Renal cortex interstitium (tissue), 11 donors: ENCODE measurements around the gene ENTR1. TPM values are rescaled to one million over a fixed set of nuclear protein-coding genes. Genes with fewer than 3 reads are reported as not detected.

Experiments used
- DNase-seq, 11 donors: peaks; one replicate each; pipeline ENCODE4 v3.0.0-alpha.2; 2013; ENCODE audit warnings: low read depth in 9 of 11, low spot score in 4 of 11; ENCODE audit errors: extremely low read depth in 1 of 11
- polyA plus RNA-seq, 3 donors: library from polyadenylated mRNA; unstranded; fragments of 120-200 nt; gene quantifications; one replicate each; pipeline ENCODE4 v1.2.1, GENCODE V29; 2013; ENCODE audit not compliant: insufficient read length in 3 of 3

Gene ENTR1
- polyA plus RNA-seq, 3 donors: 45.3 to 60.6 (median 48.1) TPM

DNA sequence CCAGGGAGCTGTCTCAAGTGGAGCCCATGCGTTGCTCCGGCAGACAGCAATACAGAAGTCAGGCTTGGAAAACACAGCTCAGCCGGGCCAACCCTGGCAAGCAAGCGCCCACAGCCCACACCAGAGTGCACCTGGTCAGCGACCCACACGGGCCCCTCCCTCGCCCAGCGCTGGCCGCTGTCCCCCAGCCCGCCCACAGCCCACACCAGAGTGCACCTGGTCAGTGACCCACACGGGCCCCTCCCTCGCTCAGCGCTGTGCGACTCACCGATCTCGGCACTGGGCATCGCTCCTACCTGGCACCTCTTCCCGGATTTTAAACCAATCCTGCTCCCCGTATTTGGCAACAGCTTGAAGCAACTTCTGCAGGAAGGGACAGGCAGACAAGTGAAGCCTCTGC, 23.2 kb downstream of the ENTR1 start:
- no peak for DNase-seq

GRCh38 chr9:136386018-136386417, 24.4 kb downstream of the ENTR1 start:
- no peak for DNase-seq

GRCh38 chr9:136385015-136385414, 25.4 kb downstream of the ENTR1 start:
- no peak for DNase-seq

GRCh38 chr9:136383436-136383835, 27.0 kb downstream of the ENTR1 start:
- no peak for DNase-seq

GRCh38 chr9:136381966-136382513, 28.4 kb downstream of the ENTR1 start:
- DNase-seq: no peak

GRCh38 chr9:136381311-136381710, 29.1 kb downstream of the ENTR1 start:
- DNase-seq: no peak

DNA sequence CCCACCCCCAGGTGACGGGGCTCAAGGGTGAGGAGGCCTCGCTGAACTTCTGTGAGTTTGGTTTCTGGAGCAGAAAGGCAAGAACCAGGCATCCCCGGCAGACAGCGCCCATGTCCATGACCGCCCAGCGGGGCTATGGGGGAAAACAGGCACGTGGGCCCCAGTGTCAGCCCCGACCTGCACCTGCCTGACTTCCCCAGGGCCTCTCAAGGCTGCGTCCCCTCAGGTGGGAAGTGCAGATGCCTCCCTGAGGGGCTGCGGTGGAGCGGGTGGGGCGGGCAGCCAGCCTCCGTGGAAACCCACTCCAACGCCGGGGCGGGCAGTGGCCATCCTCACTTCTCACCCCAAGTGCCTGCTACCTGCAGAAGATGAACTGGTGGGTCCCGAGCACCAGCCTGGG, 30.0 kb downstream of the ENTR1 start:
- DNase-seq: no peak

DNA sequence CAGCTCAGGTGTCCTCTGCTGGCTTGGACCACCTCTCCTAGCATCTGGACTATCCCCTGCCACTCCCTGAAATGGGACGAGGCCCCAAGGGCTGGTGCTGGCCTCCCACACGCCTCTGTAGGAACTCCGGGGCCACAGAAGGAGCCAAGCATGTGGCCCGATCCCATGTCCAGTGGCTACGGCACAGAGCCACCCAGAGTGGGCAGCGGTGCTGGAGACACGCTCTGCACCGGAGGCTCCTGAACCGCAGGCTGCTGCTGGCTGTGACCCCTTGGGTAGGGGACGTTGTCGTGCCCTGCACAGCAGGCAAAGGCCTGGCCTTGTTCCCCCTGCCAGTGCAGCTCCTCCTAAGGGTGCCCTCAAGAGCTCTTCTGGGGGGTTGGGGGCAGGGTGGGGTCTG, 30.5 kb downstream of the ENTR1 start:
- no peak for DNase-seq

DNA sequence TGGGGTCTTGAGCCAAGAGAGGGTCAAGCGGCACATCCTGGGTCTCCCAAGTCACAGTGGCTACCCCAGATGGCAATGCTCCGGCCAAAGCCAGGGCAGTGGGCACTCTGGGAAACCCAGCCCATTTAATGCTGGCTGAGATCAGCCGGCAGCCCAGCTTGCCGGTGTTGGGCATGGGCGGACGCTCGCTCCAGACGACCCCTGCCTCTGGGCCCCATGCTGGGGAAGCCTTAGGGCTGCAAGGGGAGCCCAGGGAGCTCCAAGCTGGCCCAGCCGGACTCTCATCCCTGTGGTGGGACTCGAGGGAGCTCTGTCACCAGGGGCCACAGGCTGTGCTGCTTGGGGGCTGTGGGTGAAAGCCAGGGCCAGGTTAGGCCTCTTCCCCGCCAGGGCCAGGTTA, 31.0 kb downstream of the ENTR1 start:
- DNase-seq: no peak

- DNase-seq: no peak
Observed at GRCh38 chr9:136379003-136379287, 31.5 kb downstream of the ENTR1 start.

GRCh38 chr9:136378170-136379002, 32.0 kb downstream of the ENTR1 start:
- DNase-seq: no peak

- no peak for DNase-seq
Observed at GRCh38 chr9:136377341-136378169, 32.9 kb downstream of the ENTR1 start.

GRCh38 chr9:136376457-136376856, 34.0 kb downstream of the ENTR1 start:
- DNase-seq: no peak

- DNase-seq: no peak
Observed at GRCh38 chr9:136375096-136375495, 35.3 kb downstream of the ENTR1 start.

DNA sequence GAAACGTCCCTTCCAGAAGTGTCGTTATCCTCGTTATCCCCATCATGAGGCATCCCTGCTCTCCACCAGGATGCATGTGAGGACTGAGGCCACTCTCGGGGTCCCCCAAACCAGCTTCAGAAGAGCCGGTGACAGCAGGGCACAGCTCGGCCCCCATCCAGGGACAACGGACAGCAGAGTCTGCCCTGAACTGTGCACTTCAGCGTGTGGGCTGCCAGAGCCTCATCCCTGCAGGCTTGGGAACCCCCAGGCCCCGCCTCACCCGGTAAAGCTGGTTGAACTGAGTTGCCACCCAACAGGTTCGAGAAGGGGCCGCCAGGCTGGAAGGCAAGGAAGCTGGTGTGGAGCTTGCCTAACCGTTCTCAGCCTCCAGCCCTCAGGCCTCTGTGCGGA, 36.2 kb downstream of the ENTR1 start:
- DNase-seq: no peak

GRCh38 chr9:136373300-136374182, 36.9 kb downstream of the ENTR1 start, which contains the start of gene CARD9:
Gene CARD9 (minus strand): TSS chr9:136373669. CDS start chr9:136372078, 1,591 bp downstream.
- DNase-seq: no peak

DNA sequence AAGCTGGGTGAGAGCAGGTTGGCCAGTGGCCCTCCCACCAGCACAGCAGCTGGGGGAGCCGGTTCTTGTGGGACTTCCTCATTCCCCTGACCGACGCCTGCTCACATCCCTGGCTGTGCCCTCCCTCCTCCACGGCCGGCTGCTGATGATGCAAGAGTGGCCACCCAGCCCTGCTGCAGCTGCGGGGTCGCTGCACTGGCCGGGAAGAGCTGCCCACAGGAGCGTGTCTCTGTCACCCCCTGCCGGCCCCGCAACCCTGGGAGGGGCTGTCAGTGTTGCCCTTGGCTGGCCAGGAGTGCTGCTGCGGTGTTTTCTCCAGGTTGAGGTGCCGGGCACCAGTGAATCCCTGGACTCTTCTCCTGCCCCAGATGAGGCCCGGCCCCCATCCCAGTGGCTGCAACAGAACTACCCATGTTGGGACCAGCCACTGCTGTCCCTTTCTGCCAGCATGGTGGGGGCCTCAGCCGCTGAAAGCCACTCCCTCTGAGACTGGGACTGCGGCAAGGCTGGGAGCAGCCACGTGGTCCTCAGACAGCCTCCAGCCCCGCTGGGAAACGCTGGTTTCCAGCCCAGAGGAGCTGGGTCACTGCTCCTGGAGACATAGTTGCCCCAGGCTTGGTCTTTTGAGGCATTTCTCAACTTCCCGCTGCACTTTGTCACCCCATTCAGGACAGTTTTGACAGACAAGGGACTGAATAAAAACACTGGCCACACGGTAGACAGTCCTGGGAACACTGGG, 37.7 kb downstream of the ENTR1 start:
- DNase-seq: peak in 8 of 11 donors; percentile 42 to 76 (median 62)

DNA sequence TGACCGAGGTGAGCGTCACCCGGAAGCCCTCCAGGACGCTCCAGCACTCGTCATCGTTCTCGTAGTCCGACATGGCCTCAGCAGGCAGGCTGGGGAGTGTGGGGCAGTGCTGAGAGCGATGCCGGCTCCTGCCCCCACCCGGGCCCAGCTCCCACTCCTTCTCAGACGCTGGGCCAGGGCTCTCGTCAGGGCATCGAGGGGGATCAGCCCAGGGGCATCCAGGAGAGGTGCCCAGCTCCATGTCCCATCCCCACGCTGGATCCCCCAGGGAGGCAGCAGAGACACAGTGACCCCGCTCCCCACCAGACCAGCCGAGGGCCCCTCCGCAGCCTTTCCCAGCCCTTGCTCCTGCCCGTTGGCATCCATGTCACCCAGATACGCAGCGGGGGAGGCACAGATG, 38.4 kb downstream of the ENTR1 start:
- DNase-seq: no peak

DNA sequence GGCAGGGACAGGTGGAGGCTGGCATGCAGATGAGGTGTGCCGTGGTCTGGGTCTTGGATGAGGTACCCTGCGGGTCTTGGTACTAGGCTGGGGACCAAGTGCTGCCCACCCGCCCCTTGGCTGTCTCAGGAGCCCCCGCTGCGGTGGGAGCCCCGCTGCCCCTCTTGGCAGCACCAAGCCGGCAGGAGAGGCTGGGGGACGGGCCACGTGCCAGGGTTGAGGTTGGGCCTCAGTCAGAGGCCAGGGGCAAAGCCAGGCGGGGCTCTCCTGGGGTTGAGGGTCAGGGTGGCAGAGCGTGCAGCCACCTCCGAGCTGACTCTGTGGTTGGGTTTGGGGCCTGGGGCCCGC, 38.9 kb downstream of the ENTR1 start:
- DNase-seq: no peak
